Transverse colon (tissue), 3 donors: ENCODE data around the gene CDH13.

ENCODE experiments used
- CTCF ChIP-seq, 5 experiments: fragments of 200-600 bp in 3 of 5; fragments of 450-650 bp in 2 of 5; sonication (generic) in 3 of 5; IDR thresholded peaks; 1 replicate in 2 of 5; 2 replicates in 3 of 5; pipeline ENCODE4 v1.5.1; 2016 to 2017; ENCODE audit warnings: antibody characterized with exemption in 5 of 5, inconsistent platforms in 3 of 5, mild to moderate bottlenecking in 2 of 5, moderate library complexity in 1 of 5
- POLR2A ChIP-seq: fragments of 450-650 bp; IDR thresholded peaks from one replicate; pipeline ENCODE4 v1.6.1; 2016; ENCODE audit warnings: antibody characterized with exemption, mild to moderate bottlenecking, moderate library complexity

- no peak for TF ChIP-seq CTCF (IDR thresholded peaks at IDR 0.05)
- no peak for TF ChIP-seq POLR2A
Observed at GRCh38 chr16:83481589-83481988, 854.8 kb downstream of the CDH13 start.
